Measurements from ENCODE around the gene HK3.

- TF ChIP-seq CTCF (IDR thresholded peaks at IDR 0.05; ENCODE audit: low read depth, low read length) (no peak), EZH2phosphoT487 (IDR thresholded peaks at IDR 0.05; ENCODE audit: low read depth) (no peak)
These were observed 4.8 kb downstream of the HK3 start for GRCh38 chr5:176894298-176894697.

All from OCI-LY3 (cell line).